Small intestine (tissue), 7 donors: ENCODE results near the gene CACNA1S. TPM values are rescaled to one million over a fixed set of nuclear protein-coding genes. Genes with fewer than 3 reads are reported as not detected.

Experiments used
- DNase-seq, 2 donors: peaks; one replicate each; pipeline versions ENCODE4 v3.0.0 to v3.0.0-alpha.2; 2013
- FAIRE-seq: peaks from 2 replicates; lab custom pipeline; 2012; peaks lifted over from hg19 to GRCh38; lab: Jason Lieb, UNC
- H3K27ac ChIP-seq, 3 donors: one replicate each; pipeline ENCODE4 v1.5.1; 2013; ENCODE audit warnings: low read length in 2 of 3, mild to moderate bottlenecking in 2 of 3, control low read depth in 1 of 3, inconsistent platforms in 1 of 3, low read depth in 1 of 3, moderate library complexity in 1 of 3
- H3K27me3 ChIP-seq, 3 donors: one replicate each; pipeline ENCODE4 v1.6.1; 2013; ENCODE audit warnings: low read length in 3 of 3, inconsistent platforms in 1 of 3; ENCODE audit not compliant: control insufficient read depth in 3 of 3, insufficient read depth in 3 of 3
- H3K36me3 ChIP-seq, 3 donors: one replicate each; pipeline ENCODE4 v1.6.1; 2013; ENCODE audit warnings: low read length in 3 of 3, inconsistent platforms in 1 of 3, low read depth in 1 of 3, mild to moderate bottlenecking in 1 of 3, moderate library complexity in 1 of 3; ENCODE audit not compliant: control insufficient read depth in 3 of 3, insufficient read depth in 2 of 3
- H3K4me1 ChIP-seq, 3 donors: one replicate each; pipeline ENCODE4 v1.6.1; 2013; ENCODE audit warnings: low read length in 2 of 3, inconsistent platforms in 1 of 3, low read depth in 1 of 3, mild to moderate bottlenecking in 1 of 3, moderate library complexity in 1 of 3; ENCODE audit not compliant: control insufficient read depth in 3 of 3, insufficient read depth in 2 of 3
- H3K4me3 ChIP-seq, 3 donors: one replicate each; pipeline ENCODE4 v1.5.1; 2013; ENCODE audit warnings: low read length in 3 of 3, control low read depth in 1 of 3, inconsistent platforms in 1 of 3, low read depth in 1 of 3, mild to moderate bottlenecking in 1 of 3, moderate library complexity in 1 of 3
- H3K9me3 ChIP-seq, 2 donors: one replicate each; pipeline ENCODE4 v1.6.1; 2013; ENCODE audit warnings: low read depth in 1 of 2, low read length in 1 of 2; ENCODE audit not compliant: control insufficient read depth in 2 of 2, insufficient read depth in 1 of 2
- WGBS, 3 donors: extraction: QIAGEN DNeasy Blood & Tissue Kit; methylation state at CpG; one replicate each; pipeline ENCODE4 v1.1.7; 2013; 5-methylcytosine and 5-hydroxymethylcytosine counted together
- polyA plus RNA-seq, 4 donors: library from polyadenylated mRNA; stranded (reverse) in 3 of 4; unstranded in 1 of 4; fragments of 200-250 nt in 3 of 4; fragments of 120-200 nt in 1 of 4; gene quantifications; one replicate each; pipeline versions ENCODE4 v1.2.1 to v1.2.3, GENCODE V29; 2013
- donor health status: healthy with polysubstance abuse.
- donor health status: control.
- donor health status: control.
- donor health status: Bipolar disorder and iron deficiency.
- donor health status: healthy.

Gene CACNA1S
- polyA plus RNA-seq, 4 donors, result 0.01 to 0.24 TPM; not detected in 2

DNA sequence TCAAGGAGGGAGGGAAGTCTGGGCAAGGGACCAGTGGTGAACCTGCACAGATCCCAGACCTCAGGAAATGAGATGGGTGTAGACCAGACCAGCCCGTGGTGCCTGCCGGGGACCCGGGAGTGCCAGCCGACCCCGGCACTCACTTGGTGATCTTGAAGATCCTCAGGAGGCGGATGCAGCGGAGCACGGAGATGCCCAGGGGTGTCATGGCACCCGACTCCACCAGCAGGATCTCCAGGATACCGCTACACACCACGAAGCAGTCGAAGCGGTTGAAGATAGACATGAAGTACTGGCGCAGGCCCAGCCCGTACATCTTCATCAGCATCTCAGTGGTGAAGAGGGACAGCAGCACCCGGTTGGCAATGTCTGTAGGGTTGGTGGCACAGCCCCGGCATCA is 34.5 kb downstream of the CACNA1S start:
- Histone ChIP-seq H3K4me3 (no peak overlapping the region), H3K36me3 (no peaks in the 10 kb centered on the region), H3K27me3 (peaks cover 0 to 4% (median 0%) of the 10 kb centered on the region in 3 donors), H3K9me3 (no peaks in the 10 kb centered on the region), H3K4me1 (no peaks in the 10 kb centered on the region), H3K27ac (no peak overlapping the region)
- WGBS, 3 donors, result 88 to 96% (median 93%) methylated on average over 17 of the region's 17 CpGs
- DNase-seq (no peak), FAIRE-seq (no peak)

DNA sequence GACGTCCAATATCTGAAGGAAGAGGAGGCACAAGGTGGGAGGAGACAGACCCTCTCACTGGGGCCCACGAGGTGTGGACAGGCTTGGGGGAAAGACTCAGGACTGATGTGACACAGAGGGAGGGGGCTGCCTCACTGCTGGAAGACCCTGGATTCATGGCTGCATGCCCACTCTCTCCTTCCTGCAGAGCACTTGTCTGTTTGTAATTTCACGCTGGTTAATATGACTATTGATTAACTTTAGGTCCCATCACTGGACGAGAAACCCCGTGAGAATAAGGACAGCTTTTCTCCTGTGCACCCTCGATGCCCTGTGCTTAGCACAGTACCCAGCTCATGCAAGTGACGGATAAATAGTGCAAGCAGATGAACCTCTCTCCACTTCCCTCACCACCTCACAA is 35.1 kb downstream of the CACNA1S start:
- Histone ChIP-seq H3K36me3 (no peaks in the 10 kb centered on the region), H3K9me3 (no peaks in the 10 kb centered on the region), H3K4me3 (no peak overlapping the region), H3K27ac (no peak overlapping the region), H3K4me1 (no peaks in the 10 kb centered on the region), H3K27me3 (peaks cover 0 to 2% (median 0%) of the 10 kb centered on the region in 3 donors)
- DNase-seq (no peak), FAIRE-seq (no peak)
- 56 to 74% (median 71%) methylated on average over 7 of the region's 7 CpGs for WGBS, 3 donors

DNA sequence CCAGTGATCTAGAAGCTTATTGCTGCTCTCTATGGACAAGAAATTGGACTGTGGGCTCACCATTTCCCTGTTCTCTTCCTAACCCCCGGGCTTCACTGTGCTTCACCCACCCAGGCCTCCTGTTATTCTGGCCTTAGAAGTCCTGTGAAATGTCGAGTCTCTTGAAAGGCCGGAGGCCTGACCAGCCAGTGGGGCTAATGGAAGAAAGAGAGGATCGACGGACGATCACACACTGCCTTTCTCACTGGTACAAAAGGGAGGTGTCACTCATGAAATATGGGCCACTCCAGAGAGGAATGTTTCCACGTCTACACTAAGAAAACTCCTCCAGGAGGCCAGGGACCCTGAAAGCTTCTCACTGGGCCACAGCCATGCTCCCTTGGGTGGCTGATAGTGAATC is 36.1 kb downstream of the CACNA1S start:
- H3K4me3 ChIP-seq, result no peak overlapping the region
- no peaks in the 10 kb centered on the region for H3K4me1 ChIP-seq
- H3K27me3 ChIP-seq, result peaks cover 0 to 3% (median 0%) of the 10 kb centered on the region in 3 donors
- DNase-seq (no peak), FAIRE-seq (no peak)
- no peaks in the 10 kb centered on the region for H3K9me3 ChIP-seq
- no peaks in the 10 kb centered on the region for H3K36me3 ChIP-seq
- no peak overlapping the region for H3K27ac ChIP-seq
- WGBS, 3 donors, result 76 to 83% (median 77%) methylated on average over 7 of the region's 7 CpGs

DNA sequence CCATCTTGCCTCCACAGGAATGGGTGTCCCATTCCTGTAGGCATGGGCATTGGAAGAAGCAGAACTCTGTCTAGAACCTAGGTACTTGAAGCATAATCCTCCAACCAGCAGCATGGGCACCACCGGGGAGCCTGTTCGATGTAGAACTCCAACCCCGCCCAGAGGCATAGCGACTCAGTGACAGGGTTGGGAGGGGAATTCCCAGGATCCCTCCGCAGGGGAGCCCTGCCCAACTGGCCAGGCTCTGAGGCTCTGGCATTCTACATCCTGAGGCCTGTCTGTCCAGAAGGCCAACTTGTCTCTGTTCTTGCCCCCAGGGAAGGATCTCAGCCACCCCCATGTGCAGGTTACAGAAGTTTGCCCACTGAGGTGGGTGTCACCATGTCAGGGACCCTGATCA is 38.2 kb downstream of the CACNA1S start:
- FAIRE-seq, result no peak
- Histone ChIP-seq H3K27me3 (peaks cover 0 to 9% (median 0%) of the 10 kb centered on the region in 3 donors), H3K9me3 (no peaks in the 10 kb centered on the region), H3K27ac (no peak overlapping the region), H3K4me1 (no peaks in the 10 kb centered on the region), H3K4me3 (no peak overlapping the region), H3K36me3 (no peaks in the 10 kb centered on the region)
- DNase-seq, result no peak
- 88 to 100% (median 93%) methylated on average over 5 of the region's 5 CpGs for WGBS, 3 donors

DNA sequence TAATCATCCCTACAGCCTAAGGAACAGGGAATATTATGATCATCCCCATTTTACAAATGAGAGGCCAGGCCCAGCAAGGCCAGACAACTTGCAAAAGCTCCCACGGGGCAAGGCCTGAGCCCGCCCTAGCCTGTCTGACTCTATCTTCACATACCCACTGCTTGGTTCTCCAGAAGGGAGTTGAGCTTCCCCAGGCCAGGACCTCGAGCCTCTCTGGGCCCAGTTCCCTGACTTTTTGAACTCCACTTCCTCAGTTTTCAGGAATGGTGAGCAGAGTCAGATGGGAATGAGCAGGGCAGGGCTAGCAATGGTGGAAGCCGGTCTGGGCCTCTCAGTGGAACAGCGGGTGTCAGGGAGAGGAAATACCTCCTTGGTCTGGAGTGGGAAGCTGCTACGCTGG is 39.3 kb downstream of the CACNA1S start:
- H3K4me1 ChIP-seq, result no peaks in the 10 kb centered on the region
- DNase-seq (no peak), FAIRE-seq (no peak)
- 73 to 94% (median 79%) methylated on average over 6 of the region's 6 CpGs for WGBS, 3 donors
- H3K27me3 ChIP-seq, result peaks cover 0 to 9% (median 0%) of the 10 kb centered on the region in 3 donors
- H3K4me3 ChIP-seq, result no peak overlapping the region
- no peaks in the 10 kb centered on the region for H3K36me3 ChIP-seq
- H3K9me3 ChIP-seq, result no peaks in the 10 kb centered on the region
- H3K27ac ChIP-seq, result no peak overlapping the region

DNA sequence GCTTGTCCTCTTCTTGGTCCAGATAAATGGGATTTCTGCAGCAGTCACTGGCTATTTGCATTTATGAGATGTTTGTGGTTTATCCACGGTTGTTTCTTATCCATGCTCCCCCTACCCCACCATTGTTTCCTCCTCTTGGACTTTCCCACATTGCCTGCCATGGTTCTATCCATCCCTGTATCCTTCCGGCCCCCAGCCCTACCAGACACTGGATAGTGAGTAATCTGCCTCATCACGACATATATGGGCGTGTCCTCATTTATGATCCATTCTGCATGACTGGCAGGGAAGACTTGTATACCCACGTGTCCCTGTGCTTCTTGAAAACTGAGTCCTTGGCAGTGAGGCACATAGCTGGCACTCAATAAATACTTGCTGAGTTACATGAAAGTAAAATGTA is 40.1 kb downstream of the CACNA1S start:
- Histone ChIP-seq H3K27me3 (peaks cover 0 to 9% (median 0%) of the 10 kb centered on the region in 3 donors), H3K36me3 (no peaks in the 10 kb centered on the region), H3K4me3 (no peak overlapping the region), H3K27ac (no peak overlapping the region), H3K9me3 (no peaks in the 10 kb centered on the region), H3K4me1 (no peaks in the 10 kb centered on the region)
- WGBS, 3 donors, result 32 to 63% (median 49%) methylated on average over 5 of the region's 5 CpGs
- peak in 1 of 2 donors; percentile 5 for DNase-seq
- no peak for FAIRE-seq

DNA sequence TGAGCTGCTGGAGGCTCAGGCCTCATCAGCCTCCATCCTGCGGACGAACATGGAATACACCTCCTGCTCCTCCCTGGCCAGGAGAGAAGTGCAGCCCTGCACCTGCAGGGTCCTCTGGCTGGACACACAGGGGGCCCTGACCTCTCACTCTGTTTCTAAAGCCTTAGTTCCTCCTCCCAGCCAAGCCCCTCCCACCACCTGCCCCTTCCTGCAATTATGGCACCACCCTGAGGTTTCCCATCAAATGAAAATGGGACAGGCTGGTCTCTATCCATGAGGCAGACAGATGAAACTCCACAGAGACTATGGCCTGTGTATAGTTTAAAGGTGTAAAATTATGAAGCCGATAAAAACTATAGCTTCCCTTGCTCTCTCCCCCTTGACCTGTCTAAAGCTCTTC is 42.6 kb downstream of the CACNA1S start:
- Histone ChIP-seq H3K4me1 (no peaks in the 10 kb centered on the region), H3K27me3 (peaks cover 0 to 12% (median 0%) of the 10 kb centered on the region in 3 donors), H3K36me3 (no peaks in the 10 kb centered on the region), H3K4me3 (no peak overlapping the region), H3K9me3 (no peaks in the 10 kb centered on the region), H3K27ac (no peak overlapping the region)
- 89 to 93% (median 91%) methylated on average over 3 of the region's 3 CpGs for whole genome bisulfite sequencing, 3 donors
- DNase-seq (no peak), FAIRE-seq (no peak)

DNA sequence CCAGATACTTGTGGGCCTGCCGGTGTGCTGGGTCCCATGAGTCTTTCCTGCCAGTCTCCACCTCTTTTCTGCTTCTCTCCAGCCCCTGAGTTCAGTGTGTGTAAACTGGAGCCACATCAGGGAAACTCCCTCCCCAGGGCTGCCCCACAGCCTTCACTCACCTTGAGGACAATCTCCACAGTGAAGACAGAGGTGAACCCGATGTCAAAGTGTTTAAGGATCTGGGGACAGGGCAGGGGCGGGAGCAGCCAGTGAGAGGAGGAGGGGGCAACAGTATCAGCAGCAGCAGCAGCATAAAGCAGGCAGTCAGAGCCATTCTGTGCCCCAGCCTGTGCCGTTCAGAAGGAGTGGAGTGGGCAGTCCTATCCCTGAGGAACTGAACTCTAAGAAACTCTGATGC is 43.2 kb downstream of the CACNA1S start:
- H3K27ac ChIP-seq, result no peak overlapping the region
- H3K4me1 ChIP-seq, result no peaks in the 10 kb centered on the region
- H3K4me3 ChIP-seq, result no peak overlapping the region
- DNase-seq (no peak), FAIRE-seq (no peak)
- H3K36me3 ChIP-seq, result no peaks in the 10 kb centered on the region
- no peaks in the 10 kb centered on the region for H3K9me3 ChIP-seq
- peaks cover 0 to 12% (median 0%) of the 10 kb centered on the region in 3 donors for H3K27me3 ChIP-seq
- WGBS, 3 donors, result 48 to 67% (median 58%) methylated on average over 4 of the region's 4 CpGs

DNA sequence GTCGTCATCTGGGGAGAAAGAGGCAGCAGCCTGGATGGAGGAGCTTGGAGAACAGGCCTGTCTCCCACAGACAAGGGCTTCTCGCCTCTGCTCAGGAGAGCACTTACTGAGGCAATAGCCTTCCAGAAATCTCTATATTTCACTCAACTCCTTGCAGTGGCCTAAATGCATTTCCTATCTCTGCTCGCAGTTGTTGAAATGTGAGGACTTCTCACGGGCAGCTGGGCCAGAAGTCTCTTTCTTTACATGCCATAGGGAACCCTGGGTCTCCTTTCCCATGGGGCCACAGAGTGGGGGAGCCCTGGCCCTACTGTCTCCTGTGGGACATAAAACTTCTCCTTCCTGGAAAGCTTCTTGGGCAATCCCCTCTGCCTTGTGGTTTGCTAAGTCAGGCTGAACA is 45.2 kb downstream of the CACNA1S start:
- FAIRE-seq, result no peak
- 80 to 87% (median 84%) methylated on average over 4 of the region's 4 CpGs for WGBS, 3 donors

More for the DNA sequence above, 45.2 kb downstream of the CACNA1S start:
- H3K9me3 ChIP-seq, result no peaks in the 10 kb centered on the region
- H3K27ac ChIP-seq, result no peak overlapping the region
- H3K27me3 ChIP-seq, result peaks cover 0 to 12% (median 0%) of the 10 kb centered on the region in 3 donors
- no peaks in the 10 kb centered on the region for H3K36me3 ChIP-seq
- no peaks in the 10 kb centered on the region for H3K4me1 ChIP-seq
- DNase-seq, result no peak
- H3K4me3 ChIP-seq, result no peak overlapping the region
